Kidney capillary endothelial cell (primary cell): Measurements from ENCODE around the gene DMWD.
A peak's percentile ranks its signal among the peaks of the same experiment; 100 is the strongest.

Experiments used
- DNase-seq: peaks from one replicate; pipeline ENCODE4 v3.0.0-alpha.2; 2018; ENCODE audit warnings: low spot score

Gene DMWD, protein sequence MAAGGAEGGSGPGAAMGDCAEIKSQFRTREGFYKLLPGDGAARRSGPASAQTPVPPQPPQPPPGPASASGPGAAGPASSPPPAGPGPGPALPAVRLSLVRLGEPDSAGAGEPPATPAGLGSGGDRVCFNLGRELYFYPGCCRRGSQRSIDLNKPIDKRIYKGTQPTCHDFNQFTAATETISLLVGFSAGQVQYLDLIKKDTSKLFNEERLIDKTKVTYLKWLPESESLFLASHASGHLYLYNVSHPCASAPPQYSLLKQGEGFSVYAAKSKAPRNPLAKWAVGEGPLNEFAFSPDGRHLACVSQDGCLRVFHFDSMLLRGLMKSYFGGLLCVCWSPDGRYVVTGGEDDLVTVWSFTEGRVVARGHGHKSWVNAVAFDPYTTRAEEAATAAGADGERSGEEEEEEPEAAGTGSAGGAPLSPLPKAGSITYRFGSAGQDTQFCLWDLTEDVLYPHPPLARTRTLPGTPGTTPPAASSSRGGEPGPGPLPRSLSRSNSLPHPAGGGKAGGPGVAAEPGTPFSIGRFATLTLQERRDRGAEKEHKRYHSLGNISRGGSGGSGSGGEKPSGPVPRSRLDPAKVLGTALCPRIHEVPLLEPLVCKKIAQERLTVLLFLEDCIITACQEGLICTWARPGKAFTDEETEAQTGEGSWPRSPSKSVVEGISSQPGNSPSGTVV

DNA sequence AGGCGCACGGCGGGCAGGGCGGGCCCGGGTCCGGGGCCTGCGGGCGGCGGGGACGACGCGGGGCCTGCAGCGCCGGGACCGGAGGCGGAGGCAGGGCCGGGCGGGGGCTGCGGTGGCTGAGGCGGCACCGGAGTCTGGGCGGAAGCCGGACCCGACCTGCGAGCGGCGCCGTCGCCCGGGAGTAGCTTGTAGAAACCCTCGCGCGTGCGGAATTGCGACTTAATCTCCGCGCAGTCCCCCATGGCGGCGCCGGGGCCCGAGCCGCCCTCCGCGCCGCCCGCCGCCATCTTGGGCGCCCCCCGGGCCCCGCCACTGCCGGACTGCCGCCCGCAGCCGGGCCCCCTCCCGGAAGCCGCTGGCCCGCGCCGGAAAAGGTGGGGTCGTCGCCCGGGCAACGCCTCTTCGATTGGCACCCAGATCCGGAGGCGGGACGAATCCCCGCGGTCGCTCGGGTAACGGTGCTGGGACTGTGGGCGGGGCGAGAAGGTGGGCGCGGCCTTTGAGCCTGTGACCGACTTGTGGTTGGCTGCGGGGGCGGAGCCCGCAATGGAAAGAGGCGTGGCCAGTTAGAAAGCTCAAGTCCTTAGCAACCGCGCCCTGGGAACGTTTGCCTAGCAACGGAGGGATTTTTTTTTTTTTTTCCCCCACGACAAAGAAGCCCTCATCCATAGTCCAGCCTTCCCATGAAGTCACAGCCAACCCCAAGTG, at the start of gene DMWD:
DMWD (minus strand) TSS at position 376 of the 708 bp plus-strand sequence; CDS start at position 287, 89 bp downstream.
- DNase-seq: peak; percentile 99

DNA sequence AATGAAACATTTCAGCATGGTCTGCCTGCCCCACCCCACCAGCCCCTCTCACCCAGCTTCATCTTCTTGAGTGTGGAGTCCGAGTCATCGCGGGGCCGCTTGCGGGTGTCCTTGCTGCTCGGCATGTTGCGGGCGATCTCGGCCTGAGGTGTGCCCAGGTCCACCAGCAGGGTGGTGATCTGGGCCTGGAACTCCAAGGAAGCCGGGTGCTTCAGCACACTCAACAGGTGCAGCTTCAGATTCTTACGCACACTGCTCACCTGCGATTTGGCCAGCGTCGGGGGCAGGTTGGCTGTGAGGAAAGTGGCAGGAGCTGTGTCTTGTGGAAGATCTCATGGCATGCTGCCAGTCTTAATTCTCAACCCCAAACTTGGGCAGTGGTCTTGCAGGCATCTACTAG, 49.6 kb upstream of the DMWD start:
- no peak for DNase-seq

DNA sequence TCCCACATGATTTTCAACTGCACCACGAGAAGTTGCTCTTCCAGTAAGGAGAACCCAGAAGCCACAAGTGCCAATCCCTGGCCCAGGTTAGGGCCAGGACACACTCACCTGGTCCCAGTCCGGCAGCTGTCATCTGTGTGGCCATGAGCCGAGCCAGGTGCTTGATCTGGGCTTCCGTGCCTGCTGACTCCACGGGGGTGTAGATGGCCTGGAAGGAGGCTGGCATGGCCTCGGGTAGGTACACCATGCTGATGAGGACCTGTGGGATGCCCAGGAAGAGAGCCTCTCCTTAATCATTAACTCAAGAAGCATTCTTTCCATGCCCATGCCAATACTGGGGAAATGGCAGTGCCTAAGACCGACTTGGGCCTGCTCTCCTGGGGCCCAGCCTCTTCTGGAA, 42.3 kb upstream of the DMWD start:
- no peak for DNase-seq

DNA sequence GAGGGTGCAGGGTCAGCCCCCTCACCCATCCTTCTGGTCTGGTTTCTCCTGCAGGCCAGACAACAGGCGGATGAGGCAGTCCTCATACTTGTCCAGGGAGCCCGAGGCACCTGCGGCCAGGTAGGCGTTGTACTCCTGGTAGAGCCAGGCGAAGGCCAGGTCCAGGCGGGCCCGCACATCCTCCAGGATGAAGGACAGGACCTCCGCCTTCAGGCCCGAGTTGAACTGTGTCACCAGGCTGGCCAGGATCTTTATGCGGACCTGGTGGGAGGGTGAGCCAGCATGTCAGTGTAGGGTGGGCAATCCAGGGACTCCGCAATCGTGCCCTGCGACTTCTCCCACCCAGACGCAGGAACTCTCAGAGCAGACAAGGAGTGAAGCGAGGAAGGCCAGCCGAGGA, 36.3 kb upstream of the DMWD start:
- no peak for DNase-seq

DNA sequence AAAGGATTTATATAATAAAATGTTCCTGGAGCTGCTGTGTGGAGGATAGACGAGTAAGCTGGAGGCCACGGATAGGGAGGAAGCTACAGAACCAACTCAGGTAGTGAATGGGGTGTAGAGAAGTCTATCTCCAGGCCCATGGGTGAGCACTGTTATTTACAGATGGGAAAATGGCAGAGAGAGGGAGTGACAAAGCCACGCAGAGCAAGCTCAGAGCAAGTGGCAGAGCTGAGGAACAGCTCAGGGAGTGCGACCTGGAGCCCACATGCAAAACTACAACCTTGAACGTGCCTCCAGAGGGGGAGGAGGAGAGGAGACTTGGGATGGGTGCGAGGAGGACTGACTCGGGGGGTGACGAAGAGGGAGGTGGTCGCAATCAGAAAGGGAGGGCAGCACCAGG, 35.9 kb upstream of the DMWD start:
- no peak for DNase-seq

DNA sequence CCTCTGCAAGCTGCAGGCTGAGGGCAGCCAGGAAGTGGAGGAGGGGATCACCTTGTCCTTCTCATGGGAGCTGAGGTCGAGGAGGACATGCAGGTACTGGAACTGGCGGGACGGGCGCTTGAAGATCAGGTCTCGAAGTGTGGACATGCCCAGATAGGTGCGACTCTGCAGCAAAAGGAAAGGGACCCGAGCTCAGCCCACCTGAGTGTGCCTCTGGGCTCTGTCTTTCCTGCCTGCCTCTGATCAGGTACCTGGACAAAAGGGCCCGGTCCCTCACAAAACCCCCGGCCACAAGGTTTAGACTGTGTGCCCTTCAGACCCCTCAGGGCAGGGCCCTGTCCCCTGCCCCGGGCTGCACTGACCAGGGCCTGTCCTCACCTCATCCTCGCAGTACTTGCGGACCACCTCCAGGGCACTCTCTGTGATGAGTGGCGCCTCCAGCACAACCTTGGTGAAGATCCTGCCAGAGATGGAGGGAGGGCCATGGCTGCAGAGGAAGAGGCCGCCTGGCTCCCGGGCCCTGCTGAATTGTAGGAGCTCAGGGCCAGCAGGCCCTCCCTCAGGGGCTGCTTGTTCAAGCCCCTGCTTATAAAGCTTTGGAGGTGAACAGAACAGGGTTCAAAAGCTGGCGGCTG, 34.9 kb upstream of the DMWD start:
- DNase-seq: no peak

DNA sequence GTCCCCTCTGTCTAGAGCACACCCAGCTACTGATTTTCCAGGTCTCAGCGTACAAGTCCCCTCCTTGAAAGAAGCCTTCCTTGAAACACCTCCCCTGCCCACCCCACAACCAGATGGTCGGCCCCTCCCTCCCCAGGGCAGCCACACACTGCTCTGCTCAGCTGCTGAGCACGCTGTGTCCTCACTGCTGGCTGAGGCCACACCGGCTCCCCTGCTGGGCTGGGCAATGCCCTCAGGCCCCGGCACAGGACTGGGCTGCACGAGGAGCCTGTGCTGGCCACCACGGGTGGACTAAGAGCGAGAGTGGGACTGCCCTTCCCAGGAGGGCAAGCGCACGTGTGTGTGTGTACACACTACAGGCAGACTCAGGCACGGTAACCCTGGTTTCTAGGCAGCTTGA, 34.3 kb upstream of the DMWD start:
- no peak for DNase-seq

DNA sequence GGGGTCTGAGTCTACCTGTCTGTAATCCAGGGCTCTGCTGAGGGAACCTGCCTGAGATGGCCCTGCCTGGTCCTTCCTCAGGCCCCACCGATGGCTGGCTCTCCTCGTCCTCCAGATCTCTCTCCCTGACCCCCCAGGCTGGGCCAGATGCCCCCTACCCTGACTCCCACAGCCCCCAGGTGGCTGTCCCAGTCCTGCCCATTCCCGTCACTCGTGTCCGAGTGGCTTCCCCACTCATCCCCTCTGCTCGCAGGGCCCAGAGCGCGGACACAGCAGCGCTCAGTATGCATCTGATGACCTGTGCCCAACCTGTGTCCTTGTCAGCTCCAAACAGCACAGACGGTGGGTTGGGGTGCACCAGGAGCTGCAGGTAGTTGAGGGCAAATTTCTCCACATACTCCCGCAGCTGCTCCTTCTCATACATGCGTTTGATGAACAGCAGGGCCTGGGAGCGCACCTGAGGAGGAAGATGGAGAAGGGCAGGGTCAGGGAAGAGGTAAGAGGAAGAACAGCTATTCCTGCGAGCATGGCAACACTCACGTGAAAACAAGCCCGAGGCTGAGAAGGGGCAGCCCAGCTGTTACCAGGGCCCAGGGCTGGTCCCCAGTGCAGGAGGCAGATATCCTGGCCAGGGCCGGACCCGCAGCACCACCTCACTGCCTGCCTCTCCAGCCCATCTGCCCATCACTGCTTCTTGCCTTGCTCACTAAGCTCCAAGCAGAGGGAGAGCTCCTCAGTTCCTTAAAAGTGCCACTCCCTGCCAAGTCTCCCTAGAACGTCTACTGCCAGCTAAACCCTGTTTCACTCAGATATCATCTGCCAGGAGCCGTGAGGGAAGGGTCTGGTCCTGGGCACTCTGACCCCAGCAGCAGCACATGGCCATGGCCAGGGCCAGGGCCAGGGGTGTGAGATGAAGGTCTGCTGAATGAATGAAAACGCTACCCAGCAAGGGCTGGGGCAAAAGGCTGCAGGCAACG, 33.6 kb upstream of the DMWD start:
- DNase-seq: no peak

DNA sequence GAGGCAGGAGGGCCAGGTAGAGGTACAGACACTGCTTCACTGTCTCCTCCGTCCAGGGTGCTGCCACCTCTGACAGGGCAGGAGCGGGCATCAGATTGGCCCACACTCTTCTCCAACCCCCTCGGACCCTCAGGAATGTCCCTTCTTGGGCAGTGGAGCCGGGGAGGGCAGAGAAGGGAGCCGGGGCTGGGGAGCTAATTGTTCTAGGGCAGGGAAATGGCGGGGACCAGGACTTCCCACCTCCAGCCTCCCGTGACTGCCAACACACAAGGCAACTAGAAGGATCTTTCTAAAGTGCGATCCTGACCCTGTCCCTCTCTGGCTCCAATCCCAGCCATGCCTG, 32.6 kb upstream of the DMWD start:
- no peak for DNase-seq

DNA sequence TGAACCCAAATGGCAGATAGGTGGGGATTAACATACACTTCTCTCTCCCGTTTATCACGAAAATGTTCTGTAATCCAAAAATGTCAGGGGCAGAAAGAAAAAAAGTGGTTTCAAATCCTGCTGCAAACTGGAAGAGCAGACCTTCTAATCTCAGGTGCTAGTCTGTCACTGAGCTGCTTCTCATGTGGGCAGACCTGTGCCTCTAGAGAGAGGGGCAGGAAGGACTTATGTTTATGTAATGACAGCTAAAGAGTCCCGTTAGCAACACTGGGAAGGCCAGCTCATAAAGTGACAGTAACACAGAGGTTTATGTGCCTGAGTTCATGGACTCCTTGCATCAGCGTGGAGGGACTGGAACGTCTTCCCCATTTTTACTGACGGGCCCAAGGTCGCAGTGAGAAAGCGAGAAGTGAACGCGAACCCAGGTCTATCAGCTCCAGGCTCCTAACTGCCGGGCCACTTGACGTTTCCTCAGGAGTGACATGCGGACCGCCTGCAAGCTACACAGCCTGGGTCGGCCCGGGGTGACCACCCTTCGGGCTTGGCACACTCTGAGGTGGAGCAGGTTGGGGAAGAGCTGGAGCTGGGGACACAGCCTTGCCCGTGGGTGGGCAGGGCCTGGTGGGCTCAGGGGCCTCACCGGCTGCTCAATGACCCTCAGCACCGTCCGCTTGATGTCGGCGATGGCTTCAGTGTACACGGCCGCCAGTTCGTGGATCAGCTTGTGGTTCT, 32.1 kb upstream of the DMWD start:
- no peak for DNase-seq

DNA sequence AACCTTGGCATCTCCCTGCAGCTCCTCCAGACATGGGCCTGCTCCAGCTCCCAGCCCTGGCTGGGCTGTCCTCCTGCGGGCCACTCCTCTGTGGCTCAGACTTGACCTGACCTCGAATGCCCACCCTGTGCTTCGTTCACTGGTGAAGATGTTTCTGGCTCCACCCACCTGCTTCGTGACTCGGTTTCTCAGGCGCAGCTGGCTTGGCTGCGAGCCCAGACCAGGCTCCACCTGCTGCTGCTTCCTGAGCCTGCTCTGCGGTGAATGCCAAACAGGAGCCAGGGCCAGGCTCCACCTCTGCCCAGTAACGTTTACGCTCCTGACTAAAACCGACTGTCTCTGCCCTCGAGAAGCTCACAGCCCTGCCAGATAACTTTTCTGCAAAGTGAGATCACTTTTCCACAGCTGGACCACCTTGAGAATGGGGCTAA, 31.4 kb upstream of the DMWD start:
- DNase-seq: no peak

DNA sequence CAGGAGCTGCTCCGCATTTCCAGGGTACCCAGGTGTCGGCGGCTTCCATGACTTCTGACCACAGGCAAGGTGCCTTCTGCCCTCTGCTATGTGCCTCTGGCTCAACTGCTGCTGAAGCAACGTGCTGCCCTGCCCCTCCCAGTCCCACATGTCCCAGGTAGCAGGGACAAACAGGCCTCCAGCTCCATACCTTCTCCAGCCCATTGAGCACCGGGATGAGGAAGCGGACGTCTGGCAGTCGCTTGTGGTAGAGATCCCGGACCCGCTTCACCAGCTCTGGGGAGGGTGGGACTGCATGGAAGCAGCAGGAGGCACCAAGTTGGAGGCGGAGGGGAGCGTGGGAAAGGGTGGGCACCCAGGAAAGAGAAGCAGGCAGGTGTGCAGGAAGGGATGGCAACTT, 30.5 kb upstream of the DMWD start:
- no peak for DNase-seq

DNA sequence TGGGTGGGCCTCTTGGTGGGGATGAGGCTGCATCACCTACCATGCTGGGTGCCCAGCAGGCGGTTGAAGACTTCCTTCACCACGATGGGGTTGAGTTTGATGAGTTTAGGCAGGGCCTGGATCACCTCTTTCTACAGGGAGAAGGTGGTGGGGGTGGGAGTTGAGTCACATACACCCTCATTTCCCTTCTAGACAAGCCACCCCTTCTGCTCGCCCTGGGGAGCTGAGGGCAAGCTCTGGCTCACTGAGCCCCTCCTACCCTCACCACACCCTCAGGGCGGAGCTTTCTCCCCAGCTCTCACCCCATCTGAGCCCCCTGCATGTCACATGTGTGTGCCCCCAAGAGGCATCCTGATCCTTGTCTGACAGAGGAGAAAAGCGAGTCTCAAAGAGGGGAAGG, 30.1 kb upstream of the DMWD start:
- DNase-seq: no peak

DNA sequence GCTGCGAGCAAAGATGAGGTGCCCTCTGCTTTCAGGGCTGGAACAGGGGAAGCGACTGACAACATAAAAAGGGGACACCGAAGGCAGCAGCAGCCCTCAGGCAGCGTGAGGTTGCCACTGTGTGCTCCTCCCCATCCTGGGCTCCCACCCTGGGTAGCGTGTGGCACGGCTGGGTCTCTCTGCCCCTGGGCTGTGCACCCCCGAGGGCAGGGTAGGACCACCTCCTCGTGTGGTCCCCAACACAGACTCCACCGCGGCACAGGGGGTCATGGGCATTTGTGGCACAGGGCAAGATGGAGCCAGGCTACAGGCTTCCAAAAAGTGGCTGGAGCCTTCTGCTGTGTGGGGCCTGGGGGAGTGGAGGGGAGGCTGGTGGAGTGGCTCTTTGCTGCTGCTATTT, 28.9 kb upstream of the DMWD start:
- DNase-seq: no peak

DNA sequence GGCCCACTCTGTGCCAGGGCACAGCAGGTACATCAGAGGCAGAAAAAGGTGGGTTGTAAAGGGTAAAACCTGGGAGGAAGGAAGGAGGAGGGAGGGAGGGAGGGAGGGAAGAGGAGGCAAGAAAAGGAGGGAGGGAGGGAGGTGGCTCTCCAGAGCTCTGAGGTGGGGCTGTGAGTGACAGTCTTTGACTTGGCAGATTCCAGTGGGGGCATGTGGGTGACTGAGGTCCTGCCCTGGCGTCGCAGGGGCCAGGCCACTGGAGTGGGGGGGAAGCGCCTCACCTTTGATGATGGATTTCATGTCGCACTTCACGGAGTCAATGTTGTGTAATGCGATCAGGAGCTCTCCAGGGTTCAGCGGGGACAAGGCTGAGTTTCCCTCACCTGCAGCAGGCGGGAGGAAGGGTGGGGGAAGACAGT, 28.5 kb upstream of the DMWD start:
- DNase-seq: no peak

DNA sequence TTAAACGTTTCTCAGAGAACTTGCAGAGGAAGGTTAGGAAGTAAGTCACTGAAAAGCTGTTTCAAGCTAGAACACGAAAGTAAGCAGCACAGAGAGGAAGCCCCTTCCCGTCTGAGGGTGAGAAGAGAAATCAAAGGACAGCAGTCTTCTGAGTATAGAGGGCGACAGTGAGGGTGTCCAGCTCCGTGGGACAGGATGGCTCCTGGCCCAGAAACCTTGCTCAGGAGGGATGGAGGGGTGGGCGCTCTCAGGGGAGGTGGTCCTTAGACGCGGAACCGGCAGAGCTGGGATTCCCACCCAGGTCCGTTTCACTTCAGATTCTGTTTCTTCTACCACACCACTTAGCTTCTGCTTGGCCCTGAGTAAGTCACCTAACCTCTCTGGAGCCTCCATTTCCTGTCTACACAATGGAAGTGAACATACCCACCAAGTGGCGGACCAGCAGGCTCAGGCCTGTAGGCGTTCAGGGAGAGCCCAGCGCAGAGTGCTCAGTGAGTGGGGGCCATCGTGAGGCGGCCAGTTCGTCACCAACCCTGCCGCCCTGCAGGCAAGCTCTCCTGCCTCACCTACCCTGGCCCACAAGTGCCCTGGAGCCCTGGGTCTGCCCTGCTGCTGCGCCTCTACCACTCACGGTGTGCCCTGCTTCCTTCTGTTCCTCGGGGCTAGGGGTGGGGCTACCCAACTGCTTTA, 27.9 kb upstream of the DMWD start:
- DNase-seq: peak; percentile 37

DNA sequence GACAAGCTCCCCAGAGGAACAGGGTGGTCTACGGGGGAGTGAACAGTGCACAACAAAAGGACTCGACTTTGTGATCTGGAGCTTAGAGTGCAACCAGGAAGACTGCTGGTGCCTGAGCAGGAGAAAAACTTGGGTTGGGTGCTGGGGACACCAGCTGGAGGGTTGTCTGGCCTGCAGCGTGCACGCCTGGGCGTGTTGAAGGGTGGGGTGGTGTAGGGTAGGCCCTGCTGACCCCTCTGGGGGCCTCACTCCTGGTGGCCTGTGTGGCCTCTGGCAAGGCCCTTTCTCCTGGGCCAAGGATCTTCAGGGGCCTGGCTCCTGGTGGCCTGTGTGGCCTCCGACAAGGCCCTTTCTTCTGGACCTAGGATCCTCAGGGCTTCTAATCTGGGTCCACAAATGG, 27.1 kb upstream of the DMWD start:
- no peak for DNase-seq

DNA sequence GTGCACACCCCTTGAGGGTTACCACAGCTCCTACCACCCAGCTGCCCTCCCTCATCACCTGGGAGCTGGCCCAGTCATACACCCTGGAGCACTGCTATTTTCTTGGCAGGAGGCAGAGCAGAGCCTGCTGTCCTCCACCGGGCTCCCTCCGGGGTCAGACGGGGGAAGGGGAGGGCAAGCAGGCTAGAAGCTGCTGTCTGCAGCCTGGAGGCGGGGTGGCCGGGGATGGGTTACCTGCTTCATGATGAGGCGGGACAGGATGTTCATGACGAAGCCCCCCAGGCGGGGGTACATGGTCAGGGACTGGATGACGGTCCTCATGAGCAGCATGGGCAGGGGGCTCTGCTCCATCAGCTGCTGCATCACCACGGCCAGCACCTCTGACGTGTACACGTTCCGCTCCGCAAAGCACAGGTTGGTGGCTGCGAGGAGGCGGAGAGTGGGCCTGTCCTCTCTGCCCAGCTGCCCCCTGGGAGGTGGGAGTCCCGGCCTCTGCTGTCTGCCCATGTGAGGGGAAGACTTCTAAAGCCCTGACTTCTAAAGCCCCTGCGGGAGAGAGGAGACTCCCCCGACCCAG, 25.2 kb upstream of the DMWD start:
- no peak for DNase-seq

DNA sequence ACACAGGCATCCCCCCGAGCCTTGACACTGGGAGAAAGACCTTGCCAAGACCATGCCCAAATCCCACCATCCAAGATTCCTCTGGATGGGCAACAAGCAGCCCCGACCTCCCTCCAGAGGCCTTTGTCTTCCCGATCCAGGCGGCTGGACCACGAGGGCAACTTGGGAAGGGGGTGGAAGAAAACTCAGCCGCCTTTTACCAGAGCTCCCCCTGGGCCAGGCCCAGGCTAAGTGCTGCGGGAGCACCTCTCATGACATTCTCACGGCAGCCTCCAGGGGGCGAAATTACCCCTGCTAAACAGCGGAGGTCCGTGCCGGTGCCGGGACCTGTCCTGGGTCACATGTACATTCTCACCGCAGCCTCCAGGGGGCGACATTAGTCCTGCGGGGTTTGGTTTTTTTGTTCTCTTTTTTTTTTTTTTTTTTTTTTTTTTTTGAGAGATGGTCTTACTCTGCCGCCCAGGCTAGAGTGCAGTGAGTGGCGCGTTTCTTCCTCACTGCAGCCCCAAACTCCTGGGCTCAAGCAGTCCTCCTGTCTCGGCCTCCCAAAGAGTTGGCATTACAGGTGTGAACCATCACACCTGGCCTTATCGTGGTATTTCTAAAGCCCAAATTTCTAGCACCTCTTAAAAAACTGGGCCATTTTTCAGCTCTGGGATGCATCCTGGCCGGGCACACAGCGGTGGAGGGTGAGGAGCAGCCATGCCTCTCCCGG, 24.5 kb upstream of the DMWD start:
- peak; percentile 93 for DNase-seq
